SK-N-SH treated with all-trans-retinoic acid at 6 μM for 48 hours (cell line): Measurements from ENCODE around the gene CCDC181.

Experiments used
- ARNTL ChIP-seq: fragments of 450-650 bp; formaldehyde crosslinking; IDR thresholded peaks from 2 replicates; pipeline ENCODE4 v1.5.0; 2020; ENCODE audit warnings: low read depth, mild to moderate bottlenecking, moderate library complexity, borderline replicate concordance
- CSDC2 ChIP-seq: fragments of 250-450 bp; sonication (Bioruptor Pico); IDR thresholded peaks from 2 replicates; pipeline ENCODE4 v1.5.0; 2020; ENCODE audit warnings: mild to moderate bottlenecking, moderate library complexity
- ESRRG ChIP-seq: fragments of 250-450 bp; sonication (Bioruptor Pico); IDR thresholded peaks from 2 replicates; pipeline ENCODE4 v1.6.1; 2021; ENCODE audit warnings: mild to moderate bottlenecking
- PATZ1 ChIP-seq: fragments of 250-450 bp; sonication (Bioruptor Pico); IDR thresholded peaks from 2 replicates; pipeline ENCODE4 v1.8.0; 2020; ENCODE audit warnings: mild to moderate bottlenecking, moderate library complexity, borderline replicate concordance
- SNAI2 ChIP-seq: fragments of 250-450 bp; sonication (Bioruptor Pico); IDR thresholded peaks from 2 replicates; pipeline ENCODE4 v1.5.0; 2020; ENCODE audit warnings: mild to moderate bottlenecking, moderate library complexity
- ZFP3 ChIP-seq: fragments of 250-450 bp; sonication (Bioruptor Pico); IDR thresholded peaks from 2 replicates; pipeline ENCODE4 v1.5.0; 2020; ENCODE audit warnings: mild to moderate bottlenecking, moderate library complexity

DNA sequence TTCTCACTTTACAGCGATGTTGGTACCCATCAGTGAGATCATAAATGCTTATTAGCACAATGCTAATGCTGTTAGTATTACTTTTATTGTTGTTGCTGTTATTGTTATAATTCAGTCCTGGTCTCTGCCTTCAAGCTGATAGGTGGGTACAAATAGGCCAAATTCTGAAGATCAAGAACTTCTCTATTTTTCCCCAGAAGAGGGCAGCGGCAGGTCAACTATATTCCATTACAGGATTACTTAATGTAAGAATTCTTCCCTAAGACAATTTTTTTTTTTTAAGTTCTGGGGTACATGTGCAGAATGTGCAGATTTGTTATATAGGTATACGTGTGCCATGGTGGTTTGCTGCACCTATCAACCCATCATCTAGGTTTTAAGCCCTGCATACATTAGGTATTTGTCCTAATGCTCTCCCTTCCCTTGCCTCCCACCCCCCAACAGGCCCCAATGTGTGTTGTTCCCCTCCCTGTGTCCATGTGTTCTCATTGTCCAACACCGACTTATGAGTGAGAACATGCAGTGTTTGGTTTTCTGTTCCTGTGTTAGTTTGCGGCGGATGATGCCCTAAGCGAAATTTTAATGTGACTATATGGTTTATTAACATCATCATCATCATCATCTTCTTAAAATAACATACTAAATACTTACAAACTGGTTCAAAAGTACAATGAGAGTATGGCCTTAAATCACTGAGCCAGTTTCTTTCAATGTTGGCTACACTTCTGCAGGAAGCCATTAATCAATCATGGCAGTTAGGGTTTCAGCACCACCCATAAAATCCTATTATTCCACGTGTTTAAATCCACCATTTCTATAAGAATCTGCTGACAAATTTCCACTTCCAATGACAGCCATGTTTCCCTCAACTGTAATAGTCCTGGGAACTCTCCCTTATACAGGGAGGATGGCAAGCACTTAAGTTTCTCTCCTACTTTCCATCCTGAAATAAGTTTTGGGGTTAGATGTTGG, 39.3 kb upstream of the CCDC181 start:
- TF ChIP-seq PATZ1 (CRISPR knock-in tag) (no peak), SNAI2 (CRISPR knock-in tag) (no peak), CSDC2 (CRISPR knock-in tag) (no peak), ESRRG (CRISPR knock-in tag) (no peak), ARNTL (no peak), ZFP3 (CRISPR knock-in tag) (no peak)
